Endometrial microvascular endothelial cells (primary cell): ENCODE results near the gene SH2D3C. TPM values are rescaled to one million over a fixed set of nuclear protein-coding genes. Genes with fewer than 3 reads are reported as not detected.

Experiments used
- in situ Hi-C: cut with HindIII; loops from 2 replicates; pipeline ENCODE4 v1.10.0; 2017; ENCODE audit warnings: low sequenced_read_pairs, low pct_unique_long_range_greater_than_20kb; ENCODE audit errors: inconsistent ontology term
- total RNA-seq: library from RNA; depleted of rRNA; stranded (reverse); fragments of >200 nt; gene quantifications from one replicate; pipeline ENCODE4 v1.2.3, GENCODE V29; 2015; ENCODE audit errors: inconsistent ontology term

SH2D3C gene
- total RNA-seq, 1 donor from 2014 or later: 70.3 TPM

DNA sequence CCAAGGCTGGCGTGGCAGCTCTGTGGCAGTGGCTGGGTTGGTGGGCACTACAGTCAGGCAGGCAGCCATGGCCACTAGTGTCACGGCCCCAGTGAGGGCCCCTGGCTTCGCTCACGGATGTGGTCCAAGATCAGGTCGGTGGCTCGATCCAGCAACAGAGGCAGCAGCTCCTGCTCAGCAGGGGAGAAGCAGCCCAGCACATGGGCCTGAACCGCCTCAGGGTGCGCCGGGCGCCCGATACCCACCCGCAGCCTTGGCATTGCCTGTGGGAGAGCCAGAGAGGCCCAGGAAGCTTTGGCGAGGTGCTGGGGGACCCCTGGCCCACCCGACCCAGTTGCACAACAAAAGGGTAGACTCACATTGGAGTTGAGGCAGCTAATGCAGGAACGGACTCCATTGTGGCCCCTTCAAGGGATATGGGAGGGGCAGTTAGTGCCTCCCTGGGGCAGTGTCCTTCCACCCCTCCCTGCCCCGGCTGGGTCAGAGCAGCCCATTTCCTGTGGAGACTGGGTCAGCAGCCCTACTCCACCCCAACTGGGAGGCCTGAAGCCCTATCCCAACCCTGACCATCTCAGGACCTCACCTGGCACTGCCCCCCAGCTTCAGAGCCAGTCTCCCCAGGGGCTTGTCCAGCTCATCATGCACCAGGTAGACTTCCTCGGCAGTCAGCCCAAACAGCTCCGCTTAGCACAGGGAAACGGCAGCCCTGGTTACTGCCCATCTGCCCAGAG lies 64.3 kb downstream of the SH2D3C start:
- in situ Hi-C loops: no loop called here

GRCh38 chr9:127712867-127713266 lies 65.6 kb downstream of the SH2D3C start:
- in situ Hi-C loops: no loop called here

GRCh38 chr9:127712371-127712770 lies 66.1 kb downstream of the SH2D3C start:
- in situ Hi-C loops: no loop called here

GRCh38 chr9:127711831-127712274 lies 66.6 kb downstream of the SH2D3C start:
- in situ Hi-C loops: no loop called here

GRCh38 chr9:127711226-127711701 lies 67.2 kb downstream of the SH2D3C start:
- in situ Hi-C loops: no loop called here

GRCh38 chr9:127710204-127710783 lies 68.2 kb downstream of the SH2D3C start:
- in situ Hi-C loops: no loop called here

- in situ Hi-C loops: no loop called here
Measured at GRCh38 chr9:127708952-127709587, 69.4 kb downstream of the SH2D3C start.

DNA sequence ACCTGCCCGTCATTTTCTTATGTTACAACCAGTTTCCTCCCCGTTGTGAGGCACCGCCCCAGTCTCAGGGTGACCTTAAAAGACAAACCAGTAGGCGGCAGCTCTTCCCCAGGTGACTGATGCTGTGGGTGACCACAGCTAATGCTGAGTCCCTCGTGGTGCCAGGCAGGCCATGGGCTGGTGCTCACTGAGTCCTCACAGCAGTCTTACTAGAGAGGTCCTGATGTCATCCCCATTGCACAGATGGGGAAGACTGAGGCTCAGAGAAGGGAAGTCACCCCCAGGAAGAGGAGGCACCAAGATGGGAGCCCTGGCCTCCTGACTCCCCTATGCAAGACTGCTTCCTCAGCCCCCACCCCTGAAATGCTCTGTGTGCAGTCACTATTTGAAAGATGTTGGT lies 70.7 kb downstream of the SH2D3C start:
- in situ Hi-C loops: no loop called here

GRCh38 chr9:127706836-127707241 lies 71.6 kb downstream of the SH2D3C start, which contains the start of gene CFAP157:
CFAP157 (plus strand) TSS chr9:127706988; CDS start chr9:127707032, 44 bp downstream.
- in situ Hi-C loops: no loop called here

- in situ Hi-C loops: no loop called here
Measured at GRCh38 chr9:127705577-127706379, 72.7 kb downstream of the SH2D3C start.

DNA sequence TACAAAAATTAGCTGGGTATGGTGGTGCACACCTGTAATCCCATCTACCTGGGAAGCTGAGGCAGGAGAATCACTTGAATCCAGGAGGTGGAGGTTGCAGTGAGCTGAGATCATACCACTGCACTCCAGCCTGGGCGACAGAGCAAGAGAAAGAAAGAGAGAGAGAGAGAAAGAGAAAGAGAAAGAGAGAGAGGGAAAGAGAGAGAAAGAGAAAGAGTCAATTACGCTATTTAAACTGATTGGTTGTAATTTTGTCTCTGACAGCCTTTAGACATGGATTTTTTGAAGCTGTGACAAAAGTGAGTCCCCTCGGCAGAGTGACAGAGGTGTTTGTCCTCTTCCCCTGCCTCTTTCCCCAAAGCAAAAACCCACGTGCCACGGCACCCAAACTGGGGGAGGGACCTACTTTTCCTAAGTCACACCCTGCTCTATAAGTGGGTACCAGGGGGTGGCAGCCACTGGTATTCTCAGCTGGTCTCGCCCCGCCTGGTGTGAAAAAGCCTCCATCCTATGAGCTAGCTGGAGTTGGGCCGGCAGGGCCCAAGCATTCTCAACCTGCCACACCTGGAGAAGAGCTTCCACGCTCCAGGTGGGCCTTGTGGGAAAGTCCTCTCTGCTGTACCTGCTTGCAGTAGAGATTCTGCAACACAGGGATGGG lies 75.0 kb downstream of the SH2D3C start:
- in situ Hi-C loops: no loop called here

- in situ Hi-C loops: no loop called here
Measured at GRCh38 chr9:127700594-127701255, 77.7 kb downstream of the SH2D3C start.

GRCh38 chr9:127700140-127700539 lies 78.3 kb downstream of the SH2D3C start:
- in situ Hi-C loops: no loop called here

- in situ Hi-C loops: no loop called here
Measured at GRCh38 chr9:127698985-127699670, 79.3 kb downstream of the SH2D3C start.

- in situ Hi-C loops: no loop called here
Measured at GRCh38 chr9:127698386-127698785, 80.1 kb downstream of the SH2D3C start.

DNA sequence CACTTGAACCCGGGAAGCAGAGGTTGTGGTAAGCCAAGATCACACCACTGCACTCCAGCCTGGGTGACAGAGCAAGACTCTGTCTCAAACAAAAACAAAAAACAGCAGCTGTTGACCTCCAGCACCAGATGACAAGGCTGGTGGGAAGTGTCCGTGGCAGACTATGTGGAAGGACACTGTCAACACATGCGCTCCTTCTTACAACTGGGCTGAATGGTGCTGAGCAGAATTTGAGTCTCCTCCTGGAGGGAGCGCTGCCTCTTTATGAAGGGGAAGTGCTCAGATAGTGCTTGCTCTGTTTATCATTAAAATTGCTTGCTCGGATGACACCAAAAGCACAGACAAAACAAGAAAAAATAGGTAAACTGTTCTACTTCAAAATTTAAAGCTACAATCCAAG lies 80.9 kb downstream of the SH2D3C start:
- in situ Hi-C loops: no loop called here

- in situ Hi-C loops: no loop called here
Measured at GRCh38 chr9:127694890-127695720, 83.4 kb downstream of the SH2D3C start.
